ENCODE measurements around the gene RALGAPB. TPM values are rescaled to one million over a fixed set of nuclear protein-coding genes. Genes with fewer than 3 reads are reported as not detected.

RALGAPB gene
- total RNA-seq, 1 experiment from 2014 or later, result 24.0 TPM

DNA sequence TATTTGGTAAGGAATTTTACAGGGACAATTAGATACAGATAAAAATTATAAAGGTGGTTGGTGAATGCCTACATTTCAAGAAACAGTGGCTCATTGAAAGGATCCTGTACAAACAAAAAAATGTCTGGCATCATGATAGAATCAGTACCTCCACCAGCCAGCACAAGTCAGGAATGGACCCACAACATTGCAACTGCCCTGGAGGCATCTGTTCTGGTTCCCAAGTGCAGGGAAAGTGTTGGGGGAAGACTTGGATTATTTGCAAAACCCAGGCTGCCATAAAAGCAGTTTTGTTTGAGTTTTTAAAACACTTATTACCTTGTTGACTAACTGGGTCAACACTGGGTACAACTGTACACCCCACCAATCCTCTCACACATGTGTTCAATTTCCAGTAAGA is 153.3 kb downstream of the RALGAPB start (continued):
- TF ChIP-seq CEBPB (IDR thresholded peaks at IDR 0.05; ENCODE audit: low read depth), result no peak

- ATAC-seq (no peak), DNase-seq (ENCODE audit: low read depth, low spot score) (no peak)
- Histone ChIP-seq H3K9me2 (ENCODE audit: insufficient read depth) (no peaks in the 10 kb centered on the region), H3K27me3 (ENCODE audit: insufficient read depth, low read length) (no peaks in the 10 kb centered on the region), H3K4me1 (ENCODE audit: control insufficient read depth in 1 of 2, insufficient read depth in 2 of 2, low read length in 2 of 2) (0 out of 4 replicates have a peak, but pooled peaks cover 0 to 4% of the 10 kb centered on the region in 2 experiments), H3K36me3 (ENCODE audit: control insufficient read depth in 1 of 2, insufficient read depth in 2 of 2, low read length in 2 of 2) (no peaks in the 10 kb centered on the region), H3K4me3 (replicated peaks in 1 of 2; ENCODE audit: low read depth in 1 of 2, low read length in 2 of 2) (no peak overlapping the region), H4K20me1 (ENCODE audit: insufficient read depth) (no peaks in the 10 kb centered on the region), H3K9me3 (ENCODE audit: control insufficient read depth in 1 of 2, insufficient read depth in 1 of 2, low read depth in 1 of 2, low read length in 2 of 2) (no peaks in the 10 kb centered on the region), H3K79me2 (ENCODE audit: insufficient read depth, low read length) (no peaks in the 10 kb centered on the region), H3K9ac (ENCODE audit: low read length) (no peak overlapping the region), H2AFZ (ENCODE audit: low read depth, low read length, poor library complexity, severe bottlenecking) (no peak overlapping the region), H3K27ac (ENCODE audit: low read depth, low read length) (no peak overlapping the region), H3K4me2 (ENCODE audit: low read length) (no peak overlapping the region)
- intact Hi-C loops (cut with micrococcal nuclease), result no loop called here
- ChIA-PET RAD21 (ENCODE audit: low non-redundant PET in 1 of 2, low total read pairs in 2 of 2, uncharacterized antibody in 2 of 2, unreplicated experiment in 2 of 2) (no interaction called here), POLR2A (no interaction called here), CTCF (no interaction called here)
- BruUV-seq (replicated peaks), result no TSS peak
- TF ChIP-seq SIN3A (IDR thresholded peaks at IDR 0.05; ENCODE audit: low read depth) (no peak), ELF1 (IDR thresholded peaks at IDR 0.05; ENCODE audit: borderline replicate concordance, low read depth) (no peak), CEBPB (IDR thresholded peaks at IDR 0.05; ENCODE audit: low read depth) (no peak), SP1 (IDR thresholded peaks at IDR 0.05; ENCODE audit: low read depth) (no peak)
Observed at GRCh38 chr20:38626921-38627659, 154.4 kb downstream of the RALGAPB start.

MicroRNAs encoded within 50 kb of the gene (microRNA counts, 767-probe panel; counts per million panel counts)
- microRNA hsa-miR-548o-3p, result not detected

Small RNA genes lying within 50 kb of the gene (microRNA-seq; reads per million reads assigned to microRNA genes)
- gene MIR548O2 (ENCODE audit: borderline number of aligned reads), result not detected

Other genes starting within 250 kb of the RALGAPB start
- gene KIAA1755, start 212.1 kb upstream of the RALGAPB start, total RNA-seq (2021; ENCODE audit: unreplicated experiment), result not detected
- not detected for gene BPI, start 168.7 kb upstream of the RALGAPB start, total RNA-seq (2021; ENCODE audit: unreplicated experiment)
- gene LBP, start 126.4 kb upstream of the RALGAPB start, total RNA-seq (2021; ENCODE audit: unreplicated experiment), result 0.15 TPM
- gene SNHG17, start 37.5 kb upstream of the RALGAPB start, total RNA-seq (2021; ENCODE audit: unreplicated experiment), result 65.7 TPM
- not detected for gene ADIG, start 108.4 kb downstream of the RALGAPB start, total RNA-seq (2021; ENCODE audit: unreplicated experiment)
- 3.4 TPM for gene ARHGAP40, start 129.0 kb downstream of the RALGAPB start, total RNA-seq (2021; ENCODE audit: unreplicated experiment)

Data from HCT116 (cell line).